Measurements from ENCODE around the gene TSPAN14. TPM values are rescaled to one million over a fixed set of nuclear protein-coding genes. Genes with fewer than 3 reads are reported as not detected.

Gene TSPAN14
- total RNA-seq, 1 donor from 2014 or later = 57.4 TPM

GRCh38 chr10:80544316-80544953 lies 90.3 kb downstream of the TSPAN14 start:
- Mint-ChIP-seq H3K9me3 (ENCODE audit: low read depth) (no peaks in the 10 kb centered on the region), H3K27ac (ENCODE audit: unreplicated experiment) (no peak overlapping the region), H3K4me3 (ENCODE audit: unreplicated experiment) (no peak overlapping the region), H3K27me3 (ENCODE audit: low read depth) (peaks cover 13% of the 10 kb centered on the region), H3K4me1 (ENCODE audit: low read depth) (peaks cover 3% of the 10 kb centered on the region), H3K36me3 (ENCODE audit: low read depth) (no peaks in the 10 kb centered on the region)
- no peak for TF ChIP-seq CTCF (IDR thresholded peaks at IDR 0.05)
- DNase-seq (ENCODE audit: low spot score) = no peak

GRCh38 chr10:80545258-80545881 lies 91.3 kb downstream of the TSPAN14 start:
- no peaks in the 10 kb centered on the region for H3K9me3 Mint-ChIP-seq (ENCODE audit: low read depth)
- H3K4me3 Mint-ChIP-seq (ENCODE audit: unreplicated experiment) = no peak overlapping the region
- no peak overlapping the region for H3K27ac Mint-ChIP-seq (ENCODE audit: unreplicated experiment)
- H3K27me3 Mint-ChIP-seq (ENCODE audit: low read depth) = peaks cover 13% of the 10 kb centered on the region
- no peak for TF ChIP-seq CTCF (IDR thresholded peaks at IDR 0.05)
- peaks cover 3% of the 10 kb centered on the region for H3K4me1 Mint-ChIP-seq (ENCODE audit: low read depth)
- H3K36me3 Mint-ChIP-seq (ENCODE audit: low read depth) = no peaks in the 10 kb centered on the region
- no peak for DNase-seq (ENCODE audit: low spot score)

GRCh38 chr10:80552151-80552646 lies 98.1 kb downstream of the TSPAN14 start:
- H3K36me3 Mint-ChIP-seq (ENCODE audit: low read depth) = no peaks in the 10 kb centered on the region
- no peak overlapping the region for H3K4me3 Mint-ChIP-seq (ENCODE audit: unreplicated experiment)
- peaks cover 2% of the 10 kb centered on the region for H3K4me1 Mint-ChIP-seq (ENCODE audit: low read depth)
- peaks cover 16% of the 10 kb centered on the region for H3K27me3 Mint-ChIP-seq (ENCODE audit: low read depth)
- no peak for DNase-seq (ENCODE audit: low spot score)
- no peak for TF ChIP-seq CTCF (IDR thresholded peaks at IDR 0.05)
- no peaks in the 10 kb centered on the region for H3K9me3 Mint-ChIP-seq (ENCODE audit: low read depth)
- no peak overlapping the region for H3K27ac Mint-ChIP-seq (ENCODE audit: unreplicated experiment)

GRCh38 chr10:80553436-80553835 lies 99.3 kb downstream of the TSPAN14 start:
- Mint-ChIP-seq H3K36me3 (ENCODE audit: low read depth) (no peaks in the 10 kb centered on the region), H3K27me3 (ENCODE audit: low read depth) (peaks cover 16% of the 10 kb centered on the region), H3K4me1 (ENCODE audit: low read depth) (peaks cover 2% of the 10 kb centered on the region), H3K27ac (ENCODE audit: unreplicated experiment) (no peak overlapping the region), H3K9me3 (ENCODE audit: low read depth) (no peaks in the 10 kb centered on the region), H3K4me3 (ENCODE audit: unreplicated experiment) (no peak overlapping the region)
- no peak for DNase-seq (ENCODE audit: low spot score)
- TF ChIP-seq CTCF (IDR thresholded peaks at IDR 0.05) = no peak

GRCh38 chr10:80554050-80554449 lies 99.9 kb downstream of the TSPAN14 start:
- Mint-ChIP-seq H3K4me1 (ENCODE audit: low read depth) (peaks cover 2% of the 10 kb centered on the region), H3K27ac (ENCODE audit: unreplicated experiment) (no peak overlapping the region), H3K9me3 (ENCODE audit: low read depth) (no peaks in the 10 kb centered on the region), H3K27me3 (ENCODE audit: low read depth) (peaks cover 16% of the 10 kb centered on the region), H3K4me3 (ENCODE audit: unreplicated experiment) (no peak overlapping the region), H3K36me3 (ENCODE audit: low read depth) (no peaks in the 10 kb centered on the region)
- no peak for TF ChIP-seq CTCF (IDR thresholded peaks at IDR 0.05)
- DNase-seq (ENCODE audit: low spot score) = no peak
